Ascending aorta (tissue), 2 donors: Measurements from ENCODE around the gene PDE6D. TPM values are rescaled to one million over a fixed set of nuclear protein-coding genes. Genes with fewer than 3 reads are reported as not detected.

Source experiments
- DNase-seq, 2 donors: peaks; one replicate each; pipeline ENCODE4 v3.0.0-alpha.2; 2019; ENCODE audit warnings: low spot score in 2 of 2
- H3K27ac ChIP-seq, 2 donors: fragments of 200-600 bp; sonication (generic); one replicate each; pipeline ENCODE4 v1.5.1; 2016 to 2017; ENCODE audit warnings: mild to moderate bottlenecking in 1 of 2
- H3K27me3 ChIP-seq: fragments of 200-600 bp; sonication (generic); one replicate; pipeline ENCODE4 v1.5.1; 2017
- H3K36me3 ChIP-seq, 2 donors: fragments of 200-600 bp; sonication (generic); one replicate each; pipeline ENCODE4 v1.5.1; 2016
- H3K4me1 ChIP-seq, 2 donors: fragments of 200-600 bp; sonication (generic); one replicate each; pipeline ENCODE4 v1.5.1; 2016 to 2017; ENCODE audit warnings: mild to moderate bottlenecking in 1 of 2
- H3K4me3 ChIP-seq, 2 donors: fragments of 200-600 bp; sonication (generic); one replicate each; pipeline ENCODE4 v1.5.1; 2016 to 2017; ENCODE audit warnings: mild to moderate bottlenecking in 1 of 2
- H3K9me3 ChIP-seq, 2 donors: fragments of 200-600 bp; sonication (generic); one replicate each; pipeline ENCODE4 v1.5.1; 2016
- CTCF ChIP-seq, 3 experiments: fragments of 200-600 bp in 2 of 3; fragments of 450-650 bp in 1 of 3; sonication (generic) in 2 of 3; IDR thresholded peaks; one replicate each; pipeline ENCODE4 v1.5.1; 2016 to 2019; ENCODE audit warnings: antibody characterized with exemption in 3 of 3, mild to moderate bottlenecking in 1 of 3, moderate library complexity in 1 of 3
- intact Hi-C: fragments of 100-400 bp; cut with DNase I; formaldehyde crosslinking; loops from one replicate; pipeline ENCODE4 v1.15.1; 2023
- total RNA-seq: library from RNA; depleted of rRNA; stranded (reverse); fragments of >200 nt; gene quantifications from one replicate; pipeline ENCODE4 v1.1.0, GENCODE V29; 2016

Gene PDE6D
- total RNA-seq, 1 donor from 2014 or later, result 34.1 TPM

GRCh38 chr2:231726276-231726675 lies 54.8 kb downstream of the PDE6D start:
- no peak for DNase-seq
- no peaks in the 10 kb centered on the region for H3K27me3 ChIP-seq
- no peak for TF ChIP-seq CTCF (IDR thresholded peaks at IDR 0.05)
- H3K4me1 ChIP-seq, result no peaks in the 10 kb centered on the region
- no peak overlapping the region for H3K4me3 ChIP-seq
- no peaks in the 10 kb centered on the region for H3K9me3 ChIP-seq
- H3K36me3 ChIP-seq, result peaks cover 0 to 6% of the 10 kb centered on the region in 2 donors
- H3K27ac ChIP-seq, result no peak overlapping the region
- intact Hi-C loops, result no loop called here

- DNase-seq, result no peak
- TF ChIP-seq CTCF (IDR thresholded peaks at IDR 0.05), result no peak
- Histone ChIP-seq H3K36me3 (peaks cover 0 to 4% of the 10 kb centered on the region in 2 donors), H3K4me1 (no peaks in the 10 kb centered on the region), H3K27ac (no peak overlapping the region), H3K27me3 (no peaks in the 10 kb centered on the region), H3K4me3 (no peak overlapping the region), H3K9me3 (no peaks in the 10 kb centered on the region)
- intact Hi-C loops, result no loop called here
Observed at GRCh38 chr2:231725476-231725875, 55.6 kb downstream of the PDE6D start.

- Histone ChIP-seq H3K4me1 (no peaks in the 10 kb centered on the region), H3K27ac (no peak overlapping the region), H3K9me3 (no peaks in the 10 kb centered on the region), H3K36me3 (no peaks in the 10 kb centered on the region), H3K4me3 (no peak overlapping the region), H3K27me3 (no peaks in the 10 kb centered on the region)
- intact Hi-C loops, result no loop called here
- no peak for TF ChIP-seq CTCF (IDR thresholded peaks at IDR 0.05)
- DNase-seq, result no peak
Observed at GRCh38 chr2:231722721-231723307, 58.3 kb downstream of the PDE6D start.

GRCh38 chr2:231720987-231721966 lies 59.8 kb downstream of the PDE6D start:
- DNase-seq, result peak in 1 of 2 donors; percentile 58
- no peaks in the 10 kb centered on the region for H3K36me3 ChIP-seq
- H3K27ac ChIP-seq, result no peak overlapping the region
- H3K27me3 ChIP-seq, result no peaks in the 10 kb centered on the region
- peaks cover 2 to 6% of the 10 kb centered on the region in 2 donors for H3K4me1 ChIP-seq
- no peak for TF ChIP-seq CTCF (IDR thresholded peaks at IDR 0.05)
- intact Hi-C loops, result no loop called here
- no peaks in the 10 kb centered on the region for H3K9me3 ChIP-seq
- no peak overlapping the region for H3K4me3 ChIP-seq

- Histone ChIP-seq H3K4me3 (no peak overlapping the region), H3K9me3 (no peaks in the 10 kb centered on the region), H3K36me3 (no peaks in the 10 kb centered on the region), H3K27me3 (no peaks in the 10 kb centered on the region), H3K4me1 (peaks cover 7 to 14% of the 10 kb centered on the region in 2 donors), H3K27ac (no peak overlapping the region)
- DNase-seq, result peak in 1 of 2 donors; percentile 27
- intact Hi-C loops, result no loop called here
- TF ChIP-seq CTCF (IDR thresholded peaks at IDR 0.05), result no peak
Observed at GRCh38 chr2:231720292-231720986, 60.6 kb downstream of the PDE6D start.
